Measurements from ENCODE around the gene NSD1.

DNA sequence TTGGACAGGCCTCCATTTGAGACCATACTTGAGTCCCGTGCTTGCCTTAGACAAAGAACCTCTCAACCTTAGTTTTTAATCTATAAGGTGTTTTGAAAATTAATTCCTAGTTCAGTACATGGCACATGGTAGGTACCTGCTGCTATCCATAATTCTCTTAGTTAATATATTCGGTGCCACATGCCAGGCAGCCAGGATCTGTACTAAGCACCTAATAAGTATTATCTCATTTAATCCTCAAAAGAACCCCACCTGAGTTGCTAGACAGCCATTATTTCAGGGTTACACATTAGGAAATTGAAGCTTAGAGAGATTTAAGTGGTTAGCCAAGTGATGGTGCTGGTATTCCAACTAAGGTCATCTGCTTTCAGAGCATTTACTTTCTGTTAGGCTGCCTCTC lies 29.9 kb downstream of the NSD1 start:
- no peak for TF ChIP-seq POLR2AphosphoS5 (IDR thresholded peaks at IDR 0.05; ENCODE audit: low read depth, low read length)
- TF ChIP-seq, protein P1, sequence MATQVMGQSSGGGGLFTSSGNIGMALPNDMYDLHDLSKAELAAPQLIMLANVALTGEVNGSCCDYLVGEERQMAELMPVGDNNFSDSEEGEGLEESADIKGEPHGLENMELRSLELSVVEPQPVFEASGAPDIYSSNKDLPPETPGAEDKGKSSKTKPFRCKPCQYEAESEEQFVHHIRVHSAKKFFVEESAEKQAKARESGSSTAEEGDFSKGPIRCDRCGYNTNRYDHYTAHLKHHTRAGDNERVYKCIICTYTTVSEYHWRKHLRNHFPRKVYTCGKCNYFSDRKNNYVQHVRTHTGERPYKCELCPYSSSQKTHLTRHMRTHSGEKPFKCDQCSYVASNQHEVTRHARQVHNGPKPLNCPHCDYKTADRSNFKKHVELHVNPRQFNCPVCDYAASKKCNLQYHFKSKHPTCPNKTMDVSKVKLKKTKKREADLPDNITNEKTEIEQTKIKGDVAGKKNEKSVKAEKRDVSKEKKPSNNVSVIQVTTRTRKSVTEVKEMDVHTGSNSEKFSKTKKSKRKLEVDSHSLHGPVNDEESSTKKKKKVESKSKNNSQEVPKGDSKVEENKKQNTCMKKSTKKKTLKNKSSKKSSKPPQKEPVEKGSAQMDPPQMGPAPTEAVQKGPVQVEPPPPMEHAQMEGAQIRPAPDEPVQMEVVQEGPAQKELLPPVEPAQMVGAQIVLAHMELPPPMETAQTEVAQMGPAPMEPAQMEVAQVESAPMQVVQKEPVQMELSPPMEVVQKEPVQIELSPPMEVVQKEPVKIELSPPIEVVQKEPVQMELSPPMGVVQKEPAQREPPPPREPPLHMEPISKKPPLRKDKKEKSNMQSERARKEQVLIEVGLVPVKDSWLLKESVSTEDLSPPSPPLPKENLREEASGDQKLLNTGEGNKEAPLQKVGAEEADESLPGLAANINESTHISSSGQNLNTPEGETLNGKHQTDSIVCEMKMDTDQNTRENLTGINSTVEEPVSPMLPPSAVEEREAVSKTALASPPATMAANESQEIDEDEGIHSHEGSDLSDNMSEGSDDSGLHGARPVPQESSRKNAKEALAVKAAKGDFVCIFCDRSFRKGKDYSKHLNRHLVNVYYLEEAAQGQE (IDR thresholded peaks at IDR 0.05; ENCODE audit: insufficient read depth in 1 of 2, low read depth in 2 of 2, low read length in 2 of 2), result no peak
- TF ChIP-seq SIN3A (IDR thresholded peaks at IDR 0.05; ENCODE audit: borderline replicate concordance, insufficient read depth, low read length), result no peak
- no peak for TF ChIP-seq TAF1 (IDR thresholded peaks at IDR 0.05; ENCODE audit: borderline replicate concordance, insufficient read depth, low read length)
- TF ChIP-seq FOXP2 (optimal IDR thresholded peaks at IDR 0.05; ENCODE audit: borderline replicate concordance, extremely low read depth, extremely low read length, insufficient read depth), result no peak

All from PFSK-1 (cell line).